C1 segment of cervical spinal cord (tissue), 14 donors: ENCODE data around the gene AKR1E2.
A peak's percentile ranks its signal among the peaks of the same experiment; 100 is the strongest.

Experiments
- DNase-seq, 14 donors: peaks; one replicate each; lab custom pipeline; 2025; lab: John Stamatoyannopoulos, UW

Gene AKR1E2

DNA sequence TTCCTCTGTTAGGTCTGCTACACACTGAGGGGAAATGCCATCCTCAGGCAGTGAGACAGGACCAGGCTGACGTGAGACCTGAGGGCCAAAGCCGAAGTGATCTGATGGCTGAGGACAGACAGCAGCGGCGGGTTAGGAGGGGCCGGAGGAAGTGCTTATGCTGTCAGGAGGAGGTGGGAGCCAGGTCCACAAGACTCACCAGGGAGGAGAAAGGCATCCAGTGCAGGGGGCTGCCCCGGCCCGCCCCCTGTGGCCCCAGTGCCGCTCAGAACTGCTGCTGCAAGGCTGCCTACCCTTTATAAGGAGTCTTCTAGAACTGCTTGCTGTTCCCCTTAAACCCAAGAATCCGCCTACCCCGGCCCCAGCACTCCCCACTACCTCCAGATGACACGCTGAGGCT is 19.8 kb downstream of the AKR1E2 start:
- DNase-seq, result no peak

DNA sequence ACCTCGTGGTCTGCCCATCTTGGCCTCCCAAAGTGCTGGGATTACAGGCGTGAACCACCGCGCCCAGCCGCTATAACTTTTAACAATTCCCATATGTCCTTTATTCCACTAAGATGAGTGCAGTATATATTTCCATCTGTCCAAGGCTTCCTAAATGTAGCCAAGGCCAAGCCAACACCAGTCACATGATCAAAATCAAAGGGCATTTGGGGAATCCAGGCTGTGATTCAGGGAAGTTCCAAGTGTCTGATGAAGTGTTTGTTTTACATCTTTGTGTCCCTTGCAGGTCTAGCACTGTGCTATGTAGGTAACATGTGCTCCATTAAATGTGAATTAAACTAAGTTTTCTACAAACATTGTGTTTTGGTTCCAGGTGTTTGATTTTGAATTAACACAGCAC is 20.8 kb downstream of the AKR1E2 start:
- no peak for DNase-seq

DNA sequence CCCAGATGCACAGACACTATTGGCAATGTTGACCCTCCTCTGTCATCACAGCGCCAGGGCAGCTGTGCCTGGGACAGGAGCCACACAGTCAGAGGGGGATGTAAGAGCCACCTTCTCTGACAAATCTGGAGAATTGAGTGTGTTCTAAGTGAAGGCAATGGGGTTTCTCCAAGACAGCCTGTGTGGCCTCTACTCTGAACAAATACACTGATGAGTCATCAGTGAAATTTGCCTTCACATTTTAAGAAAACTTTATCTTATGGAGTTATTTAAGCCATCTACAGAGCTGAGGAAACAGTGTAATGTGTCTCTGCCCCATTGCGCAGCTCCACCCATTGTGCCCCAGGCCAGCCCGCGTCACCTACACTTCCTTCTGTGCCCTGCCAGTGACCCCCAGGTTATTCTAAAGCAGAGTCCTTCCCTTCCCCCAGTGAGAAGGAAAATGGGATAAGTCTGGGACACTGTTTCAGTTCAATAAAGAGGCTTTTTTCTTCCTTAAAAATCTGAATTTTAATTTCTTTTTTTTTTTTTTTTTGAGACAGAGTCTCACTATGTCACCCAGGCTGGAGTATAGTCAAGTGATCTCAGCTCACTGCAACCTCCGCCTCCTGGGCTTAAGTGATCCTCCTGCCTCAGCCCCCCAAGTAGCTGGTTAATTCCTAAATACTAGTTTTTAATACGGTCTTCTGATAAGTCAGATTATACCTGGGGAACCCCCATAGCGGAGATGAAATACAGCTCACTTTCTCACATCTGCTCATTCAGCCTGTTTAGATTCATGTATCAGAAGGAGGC is 21.8 kb downstream of the AKR1E2 start:
- peak in 1 of 14 donors; percentile 19 for DNase-seq

DNA sequence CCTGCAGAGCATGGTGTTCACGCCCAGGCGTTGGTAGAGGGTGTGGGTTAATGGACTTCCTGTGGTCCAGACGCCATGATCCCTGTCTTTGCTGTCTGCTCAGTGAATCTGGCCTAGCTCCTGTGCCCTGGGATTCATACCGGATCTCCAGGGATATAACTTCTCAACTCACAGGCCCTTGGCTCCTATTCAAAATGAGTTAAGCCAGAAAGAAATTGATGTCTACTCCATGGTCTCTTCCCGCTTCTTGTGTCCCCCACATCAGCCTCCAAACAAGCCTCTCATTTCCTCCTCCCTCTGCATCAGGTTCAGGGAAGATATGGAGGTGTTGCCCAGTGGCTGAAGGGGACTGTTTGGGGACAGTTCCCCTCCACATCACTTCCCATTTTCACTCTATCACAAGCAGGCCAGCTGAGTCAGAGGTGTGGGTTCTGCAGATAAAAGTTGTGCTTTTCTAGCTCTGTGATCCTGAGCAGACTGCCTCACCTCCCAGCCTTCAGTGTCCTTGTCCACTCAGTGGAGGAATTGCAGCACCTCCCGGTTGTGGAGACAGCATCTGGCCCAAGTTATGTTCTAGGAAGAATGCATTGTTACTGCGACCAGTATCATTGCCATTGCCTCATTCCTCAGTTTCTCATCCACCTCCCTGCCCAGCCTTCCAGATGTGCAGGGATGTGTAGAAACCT is 22.5 kb downstream of the AKR1E2 start:
- DNase-seq, result no peak

DNA sequence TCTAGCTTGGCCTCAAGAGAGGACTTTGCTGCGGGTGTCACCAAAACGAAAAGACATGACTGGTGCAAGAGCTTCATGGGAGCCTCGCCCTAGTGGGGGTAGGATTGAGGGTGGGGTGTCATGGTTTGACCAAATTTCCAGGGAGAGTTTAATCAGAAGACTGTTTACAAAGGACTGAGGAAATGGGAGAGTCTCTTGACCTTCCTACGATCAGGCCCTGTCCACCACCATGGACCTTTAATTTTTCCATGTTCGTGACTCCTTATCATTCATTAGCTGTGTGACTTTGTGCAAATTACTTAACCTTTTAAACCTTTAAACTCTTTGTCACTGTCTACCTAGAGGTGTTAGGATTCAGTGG is 23.0 kb downstream of the AKR1E2 start:
- no peak for DNase-seq

DNA sequence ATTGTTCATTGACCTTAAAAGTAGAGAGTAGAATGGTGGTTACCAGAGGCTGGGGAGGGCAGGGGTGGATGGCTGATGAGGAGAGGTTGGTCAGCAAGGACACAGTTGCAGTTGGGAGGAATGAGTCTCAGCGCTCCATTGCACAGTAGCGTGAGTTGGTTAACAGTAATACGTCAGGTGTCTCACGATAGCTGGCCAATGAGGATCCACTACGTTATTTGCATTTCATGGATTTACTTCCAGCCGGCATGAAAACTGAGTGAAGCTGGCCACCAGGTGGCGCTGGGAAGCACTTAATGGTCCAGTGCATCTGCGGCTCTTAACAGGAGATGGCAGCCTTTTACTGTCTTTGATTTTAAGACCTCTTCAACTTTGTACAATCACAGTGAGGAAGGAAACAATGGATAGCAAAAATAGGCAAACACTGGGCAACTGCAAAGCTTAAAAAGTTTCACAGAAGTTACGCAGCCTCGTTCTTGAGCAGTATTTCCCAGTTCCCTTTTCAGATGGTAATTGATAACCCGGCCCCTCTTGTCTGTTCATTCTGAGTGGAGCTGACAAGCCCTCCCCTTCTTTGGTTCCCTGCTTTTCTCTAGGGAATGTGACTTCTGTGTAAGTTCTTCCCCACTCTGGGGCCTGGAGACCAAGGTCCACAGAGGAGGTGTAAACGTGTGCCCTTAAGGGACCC is 23.7 kb downstream of the AKR1E2 start:
- peak; percentile 9 to 75 (median 60) for DNase-seq

DNA sequence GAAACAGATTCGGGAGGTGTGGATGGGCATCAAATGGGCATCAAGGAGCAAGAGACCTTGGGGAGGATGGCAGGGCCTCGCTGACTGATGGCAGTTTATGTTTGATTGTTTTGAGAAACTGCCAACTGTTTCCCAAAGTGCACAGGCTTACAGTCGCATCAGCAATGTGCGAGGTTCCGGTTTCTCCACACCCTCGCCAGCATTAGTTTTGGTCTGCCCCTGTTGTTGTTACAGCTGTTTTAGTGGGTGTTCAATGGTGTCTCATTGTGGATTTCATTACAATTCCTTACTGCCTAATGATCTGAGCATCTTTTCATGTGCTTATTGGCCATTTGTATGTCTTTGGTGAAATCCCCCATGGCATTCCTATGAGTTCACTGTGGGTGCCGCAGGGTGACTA is 24.4 kb downstream of the AKR1E2 start:
- no peak for DNase-seq

DNA sequence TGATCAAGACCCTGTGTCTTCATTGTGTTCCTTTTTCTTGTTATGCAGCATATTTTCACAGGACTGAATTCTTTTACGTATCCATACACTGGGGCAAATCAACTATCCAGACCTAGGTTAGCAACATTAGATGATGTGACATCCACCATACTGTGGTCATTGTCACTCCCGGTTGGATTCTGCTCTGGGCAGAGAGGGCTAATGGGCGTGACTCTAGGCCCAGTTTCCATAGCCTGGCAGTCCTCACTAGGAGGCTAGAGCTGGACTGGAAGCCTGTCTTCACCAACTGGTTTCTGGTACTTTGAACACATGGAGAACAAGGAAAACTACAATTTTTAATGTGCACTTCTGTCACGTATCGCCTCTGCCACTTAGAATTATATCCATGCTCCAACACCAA is 25.2 kb downstream of the AKR1E2 start:
- DNase-seq, result no peak

DNA sequence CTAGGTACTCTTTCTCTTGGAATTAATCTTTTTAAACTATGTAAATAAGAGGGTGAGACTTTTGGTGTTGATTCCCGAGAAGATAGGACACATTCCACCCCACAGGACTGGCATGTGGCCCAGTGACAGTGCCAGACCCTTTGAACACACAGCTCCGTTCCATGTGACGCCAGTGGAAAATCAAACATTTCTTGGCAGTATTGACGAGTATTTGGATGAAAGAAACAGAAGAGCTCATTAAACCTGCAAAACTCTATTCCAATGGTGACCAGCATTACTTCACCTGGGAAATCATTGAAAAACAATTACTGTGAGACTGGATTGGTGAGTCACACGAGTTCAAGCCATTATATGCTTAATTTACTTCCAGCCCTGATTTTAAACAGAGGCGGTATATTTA is 25.8 kb downstream of the AKR1E2 start:
- DNase-seq, result no peak

DNA sequence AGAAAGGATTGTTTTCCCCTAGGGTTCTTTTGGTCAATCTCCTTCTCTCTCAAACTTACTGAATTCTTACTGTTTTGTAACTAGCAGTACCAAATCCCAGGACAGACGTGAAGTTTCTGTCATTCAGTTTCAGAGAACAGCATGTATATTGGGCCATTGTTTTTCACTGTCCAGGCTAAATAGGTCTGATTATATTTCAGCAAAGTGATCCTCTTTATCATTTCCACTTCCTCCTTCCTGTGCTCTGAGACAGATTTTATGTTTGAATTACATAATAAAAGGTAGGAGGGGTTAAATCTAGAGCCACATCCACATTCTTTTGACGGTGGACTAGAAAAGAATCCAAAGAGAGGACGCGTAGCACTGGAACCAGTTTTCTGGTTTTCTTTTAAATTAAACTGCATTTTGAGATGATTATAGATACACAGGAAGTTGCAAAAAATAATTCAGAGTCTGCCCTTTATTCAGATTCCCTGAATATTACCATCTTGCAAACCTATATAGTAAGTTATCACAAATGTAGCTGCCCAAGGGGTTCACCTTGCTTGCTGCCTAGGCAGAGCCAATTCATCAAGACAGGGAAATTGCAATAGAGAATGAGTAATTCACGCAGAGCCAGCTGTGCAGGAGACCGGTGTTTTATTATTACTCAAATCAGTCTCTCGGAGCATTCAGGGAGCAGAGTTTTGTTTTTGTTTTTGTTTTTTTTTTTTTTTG is 40.1 kb downstream of the AKR1E2 start:
- DNase-seq, result no peak

DNA sequence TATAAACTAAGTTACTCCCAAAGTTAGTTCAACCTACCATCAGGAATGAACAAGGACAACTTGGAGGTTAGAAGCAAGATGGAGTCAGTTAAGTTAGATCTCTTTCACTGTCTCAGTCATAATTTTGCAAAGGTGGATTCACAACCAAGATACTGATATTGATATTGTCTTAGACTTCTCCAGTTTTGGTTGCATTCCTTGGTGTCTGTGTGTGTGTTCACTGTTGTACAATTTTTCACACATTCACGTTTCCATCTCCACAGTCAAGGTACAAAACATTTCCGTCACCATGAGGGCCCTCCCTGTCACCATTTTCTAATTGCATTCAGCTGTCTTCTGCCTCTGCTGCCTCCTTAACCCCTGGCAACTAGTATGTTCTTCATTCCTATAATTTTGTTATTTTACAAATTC is 41.1 kb downstream of the AKR1E2 start:
- no peak for DNase-seq

DNA sequence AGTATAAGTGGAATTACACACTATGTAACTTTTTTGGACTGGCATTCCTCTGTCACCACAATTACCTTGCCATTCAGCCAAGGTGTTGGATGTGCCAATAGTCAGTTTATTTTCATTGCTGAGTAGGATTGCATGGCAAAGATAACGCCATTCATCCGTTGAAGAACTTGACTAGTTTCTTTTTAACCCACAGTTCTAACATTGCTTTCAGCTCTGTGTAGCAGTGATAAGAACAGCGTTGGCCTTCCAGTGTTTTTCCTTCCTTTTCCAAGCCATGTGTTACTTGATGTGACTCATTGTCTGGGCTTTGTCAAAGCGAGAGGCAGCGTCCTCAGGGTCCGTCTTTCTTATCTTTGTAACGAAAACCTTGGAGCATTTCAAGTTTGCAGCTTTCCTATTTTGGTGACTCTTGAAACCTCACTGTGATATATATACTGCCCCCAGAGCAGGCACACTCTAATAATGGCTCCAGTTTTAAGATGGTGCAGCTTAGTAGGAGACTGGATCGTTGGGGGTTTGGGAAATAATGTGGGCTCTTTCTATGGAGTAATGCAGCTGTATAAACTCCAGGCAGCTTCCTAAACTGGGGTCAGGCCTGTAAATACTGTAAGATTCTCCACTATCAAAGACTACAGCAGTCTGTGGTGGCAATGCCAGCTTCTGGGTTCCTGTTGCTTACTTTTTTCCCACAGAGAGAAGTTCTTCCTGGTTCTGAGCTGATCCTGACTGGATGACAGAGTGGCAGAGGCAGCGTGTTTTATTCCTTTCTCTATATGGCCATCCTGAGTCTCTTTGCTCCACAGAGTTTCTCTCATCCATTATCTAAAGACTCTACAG is 41.7 kb downstream of the AKR1E2 start:
- no peak for DNase-seq

DNA sequence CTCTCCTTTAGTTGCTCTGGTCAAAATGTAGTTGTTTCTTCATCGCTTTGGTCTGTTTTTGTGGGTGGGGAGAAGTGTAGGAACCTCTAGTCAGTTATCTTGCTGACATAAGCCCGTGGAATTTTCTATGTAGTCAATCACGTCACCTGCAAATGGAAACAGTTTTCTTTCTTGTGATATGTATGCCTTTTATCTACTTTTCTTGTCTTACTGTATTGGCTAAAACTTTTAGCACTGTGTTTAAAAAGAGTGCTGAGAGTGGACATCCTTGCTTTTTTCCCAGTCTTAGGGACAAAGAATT is 42.3 kb downstream of the AKR1E2 start:
- DNase-seq, result no peak

DNA sequence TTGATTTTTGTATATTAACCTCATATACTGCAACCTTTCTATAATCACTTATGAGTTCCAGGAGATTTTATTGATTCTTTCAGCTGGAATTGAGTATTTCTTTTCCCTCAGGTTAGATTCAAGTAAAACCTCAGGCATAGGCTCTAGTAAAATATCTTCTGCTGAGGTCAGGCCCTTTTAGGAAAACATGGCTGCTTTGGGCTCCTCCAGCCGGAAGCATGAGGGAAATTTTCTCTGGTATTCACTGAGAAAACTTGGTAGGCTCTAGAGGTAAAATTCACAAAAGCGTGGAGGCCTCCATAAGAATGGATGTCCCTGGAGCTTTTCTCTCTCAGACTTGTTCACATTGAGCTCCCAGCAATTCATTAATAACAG is 56.7 kb downstream of the AKR1E2 start:
- no peak for DNase-seq

DNA sequence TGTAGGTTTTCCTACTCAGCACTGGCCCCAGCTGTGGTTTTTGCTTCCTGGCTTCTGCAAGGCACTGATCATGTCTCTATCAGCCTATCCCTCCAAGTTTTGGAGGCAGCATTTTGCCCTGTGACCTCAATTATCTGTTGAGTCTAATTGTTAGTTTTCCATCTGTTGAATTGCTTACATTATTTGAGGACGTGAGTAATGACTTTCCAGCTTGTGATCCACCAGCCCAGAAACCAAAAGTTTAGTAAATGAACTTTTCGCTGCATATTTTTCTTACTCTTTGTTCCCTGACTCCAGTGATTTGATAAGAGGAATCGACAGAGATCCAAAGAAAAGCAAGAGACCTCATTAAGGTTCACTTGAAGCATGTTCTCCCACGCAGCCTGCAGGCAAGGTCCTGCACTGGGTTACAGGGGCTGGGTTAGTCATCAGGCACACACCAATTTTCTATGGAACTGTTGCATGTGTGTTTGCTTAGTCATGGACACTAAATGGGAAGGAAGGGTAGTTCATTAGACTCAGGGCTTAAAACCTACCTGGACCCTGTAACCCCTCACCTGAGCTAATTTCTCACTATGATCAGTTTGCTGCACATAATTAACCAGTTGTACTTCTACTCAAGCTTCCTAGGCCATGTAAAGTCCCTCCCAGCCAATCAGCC is 57.2 kb downstream of the AKR1E2 start:
- DNase-seq, result no peak

DNA sequence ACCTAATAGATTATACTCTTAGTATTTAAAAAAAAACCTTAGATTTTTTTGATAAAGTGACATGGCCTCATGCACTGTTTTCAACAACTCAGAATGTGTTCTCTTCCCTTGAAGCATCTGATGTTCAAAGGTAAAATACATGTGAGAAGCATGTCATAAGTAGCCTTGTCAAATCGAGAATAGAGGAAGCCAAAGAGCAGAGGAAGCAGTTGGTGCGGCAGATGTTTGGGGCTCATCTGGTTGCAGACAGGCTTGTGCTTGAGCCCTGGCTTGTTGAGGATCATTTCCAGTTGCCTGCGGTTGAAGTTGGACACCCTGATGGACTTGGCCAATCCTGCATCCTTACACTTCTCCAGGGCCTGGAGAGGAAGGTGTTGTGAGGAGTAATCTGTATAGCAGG is 59.2 kb downstream of the AKR1E2 start:
- no peak for DNase-seq

DNA sequence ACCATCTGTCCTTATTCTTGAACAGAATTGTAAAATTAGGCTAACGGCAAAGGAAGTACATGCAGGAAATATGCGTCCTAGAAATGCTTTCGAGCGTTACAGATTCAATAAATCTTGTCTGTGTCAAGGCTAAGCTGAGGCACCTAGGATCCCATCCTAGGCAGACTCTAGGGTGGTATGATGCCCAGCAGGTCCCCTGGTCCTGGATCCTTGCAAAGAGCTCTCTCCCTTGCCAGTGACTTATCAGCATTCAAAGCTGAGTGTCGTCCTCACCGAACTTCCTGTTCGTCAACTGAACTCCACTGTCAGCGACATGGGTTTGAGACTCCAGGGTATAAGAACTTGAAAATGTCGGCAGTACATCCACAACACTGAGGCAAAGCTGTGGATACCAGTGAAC is 61.5 kb downstream of the AKR1E2 start:
- DNase-seq, result no peak

DNA sequence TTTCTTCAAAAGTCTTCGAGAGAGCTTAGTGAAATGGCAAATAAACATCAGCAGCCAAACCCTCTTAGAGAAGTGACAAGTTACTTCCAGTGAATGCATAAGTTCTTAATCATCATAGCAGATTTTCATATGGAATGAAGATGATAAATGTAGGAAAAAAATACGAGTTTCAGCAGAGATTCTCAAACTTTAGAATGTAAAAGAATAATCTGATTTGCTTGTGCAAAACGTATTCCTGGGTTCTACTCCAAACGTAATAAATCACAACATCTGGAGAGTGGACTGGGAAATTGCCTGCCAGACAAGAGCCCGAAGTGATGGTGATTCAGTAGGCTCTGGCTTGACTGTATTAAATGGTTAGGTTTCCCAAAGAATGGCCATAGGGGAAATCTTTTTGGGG is 62.2 kb downstream of the AKR1E2 start:
- DNase-seq, result no peak

DNA sequence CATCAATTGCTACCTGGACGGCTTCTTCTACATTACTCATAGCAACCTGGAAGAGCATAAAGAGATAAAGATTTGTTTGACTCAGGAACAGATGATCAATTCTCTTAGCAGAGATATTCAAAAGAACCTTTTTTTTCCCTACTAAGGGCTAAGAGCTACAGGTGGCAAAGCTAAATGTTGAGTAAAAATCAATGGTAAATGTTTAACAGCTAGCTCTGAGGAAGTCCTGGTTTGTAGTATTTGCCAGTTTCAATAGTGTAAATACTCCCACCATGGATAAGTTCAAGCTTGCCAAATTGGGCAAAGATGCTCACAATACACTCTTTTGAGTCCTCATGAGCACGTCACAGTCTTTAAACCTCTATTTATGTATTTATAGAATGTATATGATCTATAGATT is 64.0 kb downstream of the AKR1E2 start:
- DNase-seq, result no peak

DNA sequence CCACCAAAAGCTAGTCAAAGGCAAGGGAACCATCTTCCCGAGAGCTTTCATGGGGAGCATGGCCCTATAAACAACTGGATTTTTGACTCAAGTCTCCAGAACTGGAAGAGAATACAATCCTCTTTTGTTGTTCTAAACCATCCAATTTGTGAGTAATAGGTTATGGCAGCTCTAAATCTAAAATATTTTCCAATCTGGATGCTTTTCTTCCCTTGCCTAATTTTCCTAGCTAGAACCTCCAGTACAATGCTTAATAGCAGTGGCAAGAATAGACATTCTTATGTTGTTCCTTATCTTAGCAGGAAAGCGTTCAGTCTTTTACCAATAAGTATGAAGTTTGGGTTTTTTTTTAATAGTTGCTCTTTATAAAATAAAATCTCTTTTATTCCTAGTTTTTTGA is 66.7 kb downstream of the AKR1E2 start:
- DNase-seq, result no peak

DNA sequence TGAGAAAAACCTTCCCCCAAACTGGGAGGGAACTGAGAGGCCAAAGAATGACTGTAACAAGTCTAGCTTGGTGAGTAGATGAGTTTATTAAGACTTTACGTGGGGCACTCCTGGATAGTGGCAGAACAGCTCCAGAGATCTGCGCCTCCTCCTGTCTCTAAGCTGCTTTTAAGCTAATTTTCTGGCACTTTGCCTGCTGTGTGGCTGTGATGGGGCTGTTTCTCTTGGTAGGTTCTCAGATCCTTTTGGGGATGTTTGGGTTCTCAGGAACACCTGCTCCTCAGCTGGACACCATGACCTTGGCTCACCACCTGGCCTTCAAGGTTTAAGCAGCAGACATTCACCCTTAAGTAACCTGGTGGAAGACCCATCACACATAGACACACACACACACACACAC is 68.3 kb downstream of the AKR1E2 start:
- DNase-seq, result no peak
